ENCODE measurements around the gene GPC6.

Gene GPC6

GRCh38 chr13:94050686-94051085 lies 824.1 kb downstream of the GPC6 start:
- TF ChIP-seq CTCF (IDR thresholded peaks at IDR 0.05; ENCODE audit: unreplicated experiment in 3 of 3): no peak
- H3K9me3 Mint-ChIP-seq: peaks cover 2% of the 10 kb centered on the region
- H3K27me3 Mint-ChIP-seq (ENCODE audit: low read depth): no peaks in the 10 kb centered on the region
- no peak overlapping the region for H3K27ac Mint-ChIP-seq
- no peaks in the 10 kb centered on the region for H3K4me1 Mint-ChIP-seq
- H3K4me3 Mint-ChIP-seq: no peak overlapping the region
- H3K36me3 Mint-ChIP-seq (ENCODE audit: low read depth): peaks cover 17% of the 10 kb centered on the region

- Mint-ChIP-seq H3K36me3 (ENCODE audit: low read depth) (peaks cover 11% of the 10 kb centered on the region), H3K4me3 (no peak overlapping the region)
Observed at GRCh38 chr13:94053986-94054593, 827.5 kb downstream of the GPC6 start.

GRCh38 chr13:94056362-94056990 lies 829.9 kb downstream of the GPC6 start:
- H3K9me3 Mint-ChIP-seq: no peaks in the 10 kb centered on the region
- TF ChIP-seq CTCF (IDR thresholded peaks at IDR 0.05; ENCODE audit: unreplicated experiment in 3 of 3): no peak
- no peaks in the 10 kb centered on the region for H3K36me3 Mint-ChIP-seq (ENCODE audit: low read depth)
- no peaks in the 10 kb centered on the region for H3K27me3 Mint-ChIP-seq (ENCODE audit: low read depth)
- no peaks in the 10 kb centered on the region for H3K4me1 Mint-ChIP-seq
- no peak overlapping the region for H3K4me3 Mint-ChIP-seq
- H3K27ac Mint-ChIP-seq: no peak overlapping the region

More at GRCh38 chr13:94053986-94054593, 827.5 kb downstream of the GPC6 start:
- H3K27me3 Mint-ChIP-seq (ENCODE audit: low read depth): no peaks in the 10 kb centered on the region
- no peak for TF ChIP-seq CTCF (IDR thresholded peaks at IDR 0.05; ENCODE audit: unreplicated experiment in 3 of 3)
- no peaks in the 10 kb centered on the region for H3K4me1 Mint-ChIP-seq
- peak overlapping the region; percentile 61 to 80 (median 72) for H3K27ac Mint-ChIP-seq
- no peaks in the 10 kb centered on the region for H3K9me3 Mint-ChIP-seq

GRCh38 chr13:94057618-94058186 lies 831.1 kb downstream of the GPC6 start:
- Mint-ChIP-seq H3K36me3 (ENCODE audit: low read depth) (no peaks in the 10 kb centered on the region), H3K27ac (no peak overlapping the region), H3K27me3 (ENCODE audit: low read depth) (no peaks in the 10 kb centered on the region), H3K4me3 (no peak overlapping the region), H3K4me1 (no peaks in the 10 kb centered on the region), H3K9me3 (no peaks in the 10 kb centered on the region)
- no peak for TF ChIP-seq CTCF (IDR thresholded peaks at IDR 0.05; ENCODE audit: unreplicated experiment in 3 of 3)

GRCh38 chr13:94058821-94059360 lies 832.3 kb downstream of the GPC6 start:
- H3K27me3 Mint-ChIP-seq (ENCODE audit: low read depth): no peaks in the 10 kb centered on the region
- peaks cover 6% of the 10 kb centered on the region for H3K4me1 Mint-ChIP-seq
- H3K9me3 Mint-ChIP-seq: no peaks in the 10 kb centered on the region
- no peak overlapping the region for H3K4me3 Mint-ChIP-seq
- no peak for TF ChIP-seq CTCF (IDR thresholded peaks at IDR 0.05; ENCODE audit: unreplicated experiment in 3 of 3)
- H3K27ac Mint-ChIP-seq: no peak overlapping the region
- no peaks in the 10 kb centered on the region for H3K36me3 Mint-ChIP-seq (ENCODE audit: low read depth)
